ENCODE measurements around the gene SEC22B.
"Not testable (repeated sequence)": the region's sequence is repeated elsewhere in the genome, so short reads cannot be mapped to it uniquely, and the experiment has no call there.

Gene SEC22B

DNA sequence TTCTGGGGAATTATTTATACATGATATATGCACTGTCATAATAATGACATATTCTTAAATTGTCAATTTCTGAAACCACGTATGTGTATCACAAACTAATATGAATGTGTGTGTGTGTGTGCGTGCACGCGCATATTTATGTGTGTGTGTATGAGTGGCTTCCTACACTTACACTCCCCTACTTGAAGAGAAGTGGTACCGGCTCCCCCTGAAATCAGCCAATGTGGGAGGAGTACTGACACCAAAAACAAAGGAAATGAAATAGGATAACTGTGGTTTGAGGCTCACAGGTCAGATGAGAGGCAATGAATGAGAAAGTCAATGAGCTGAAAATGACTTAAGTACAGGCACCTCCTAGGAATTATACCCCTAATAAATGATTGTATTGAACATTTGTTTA lies 64.1 kb downstream of the SEC22B start:
- DNase-seq: not testable (repeated sequence)

DNA sequence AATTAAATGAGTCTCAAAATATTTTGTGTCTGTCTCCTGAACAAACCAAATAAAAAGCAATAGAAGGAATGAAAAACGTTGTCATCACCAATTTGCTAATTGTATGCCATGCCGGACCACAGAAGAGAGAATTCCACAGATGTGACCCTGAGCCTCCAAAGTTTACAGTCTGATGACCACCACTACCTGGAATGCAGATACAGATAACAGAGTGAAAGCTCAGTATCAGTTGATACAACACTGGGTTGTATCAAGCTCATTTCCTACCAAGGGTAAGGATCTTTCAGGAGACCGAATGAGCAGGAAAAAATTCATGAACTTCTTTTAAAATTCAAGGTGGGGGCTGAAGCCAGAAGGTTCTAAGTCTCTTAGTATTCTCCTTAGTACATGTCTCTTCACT lies 64.5 kb downstream of the SEC22B start:
- not testable (repeated sequence) for DNase-seq

DNA sequence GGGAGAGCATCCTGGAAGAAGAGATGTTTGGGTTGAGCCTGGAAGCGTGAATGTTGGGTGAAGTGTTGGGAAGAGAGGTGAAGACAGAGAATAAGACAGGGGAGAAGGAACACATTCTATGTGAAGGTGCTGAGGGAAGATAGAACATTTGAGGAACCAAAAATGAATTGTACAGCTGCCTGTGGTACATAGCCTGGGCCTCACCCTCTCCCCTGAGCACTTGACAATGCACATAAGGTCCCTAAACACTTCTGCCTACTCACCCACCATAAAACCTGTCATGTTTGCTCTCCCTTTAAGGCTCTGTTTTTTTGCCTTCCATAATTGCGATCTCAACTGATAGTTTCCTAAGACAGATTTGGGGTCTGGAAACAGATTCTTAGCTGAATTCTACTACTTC lies 65.3 kb downstream of the SEC22B start:
- DNase-seq: not testable (repeated sequence)

DNA sequence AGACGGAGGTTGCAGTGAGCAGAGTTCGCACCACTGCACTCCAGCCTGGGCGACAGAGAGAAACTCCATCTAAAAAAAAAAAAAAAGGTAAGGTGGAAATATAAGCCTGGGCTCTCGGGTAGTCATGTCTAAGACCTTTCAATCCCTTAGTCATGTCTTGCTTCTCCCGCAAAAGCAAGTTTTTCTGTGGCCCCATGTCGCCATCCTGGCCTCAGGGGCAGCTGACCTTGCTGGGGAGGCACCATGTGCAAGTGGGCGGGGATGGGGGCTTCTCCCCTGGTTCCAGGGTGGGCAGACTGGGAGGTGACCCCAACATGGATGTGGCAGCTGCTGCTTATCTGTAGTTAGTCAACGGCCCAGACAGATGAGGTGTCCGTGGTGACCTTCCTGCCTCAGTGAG lies 66.7 kb downstream of the SEC22B start:
- DNase-seq: not testable (repeated sequence)

DNA sequence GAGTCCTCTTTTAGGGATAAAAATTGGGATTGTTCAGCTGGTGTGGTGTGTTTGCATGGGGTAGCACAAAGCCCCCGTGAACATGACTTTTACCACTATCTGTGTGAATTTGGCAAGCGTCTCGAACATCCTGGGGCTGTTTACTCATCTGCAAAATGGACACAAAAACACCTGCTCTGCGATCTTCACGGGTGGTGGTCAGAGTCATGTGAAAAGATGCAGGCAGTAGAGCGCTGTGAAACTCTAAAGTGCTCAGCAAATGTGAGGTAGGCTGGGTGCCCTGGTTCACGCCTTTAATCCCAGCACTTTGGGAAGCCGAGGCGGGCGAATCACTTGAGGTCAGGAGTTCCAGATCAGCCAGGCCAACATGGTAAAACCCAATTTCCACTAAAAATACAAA lies 67.1 kb downstream of the SEC22B start:
- not testable (repeated sequence) for DNase-seq

DNA sequence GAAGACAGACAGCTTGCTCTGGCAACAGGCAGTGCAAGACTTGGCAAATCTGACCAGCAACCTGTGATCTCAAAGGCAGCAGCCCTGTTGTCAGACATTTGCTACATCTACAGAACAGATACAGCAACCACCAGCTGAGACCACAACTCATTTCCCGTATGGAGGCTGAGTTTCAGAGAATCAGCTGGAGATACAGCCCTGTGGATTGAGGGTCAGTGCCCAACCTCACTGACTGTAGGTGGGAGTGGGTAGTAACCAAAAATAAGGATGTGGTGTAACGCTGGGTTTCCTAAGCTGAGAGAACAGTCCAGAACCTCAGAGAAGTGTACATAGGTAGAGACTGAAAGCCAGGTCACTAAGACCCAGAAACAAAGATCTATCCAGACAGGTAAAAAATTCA lies 71.0 kb downstream of the SEC22B start:
- not testable (repeated sequence) for DNase-seq

DNA sequence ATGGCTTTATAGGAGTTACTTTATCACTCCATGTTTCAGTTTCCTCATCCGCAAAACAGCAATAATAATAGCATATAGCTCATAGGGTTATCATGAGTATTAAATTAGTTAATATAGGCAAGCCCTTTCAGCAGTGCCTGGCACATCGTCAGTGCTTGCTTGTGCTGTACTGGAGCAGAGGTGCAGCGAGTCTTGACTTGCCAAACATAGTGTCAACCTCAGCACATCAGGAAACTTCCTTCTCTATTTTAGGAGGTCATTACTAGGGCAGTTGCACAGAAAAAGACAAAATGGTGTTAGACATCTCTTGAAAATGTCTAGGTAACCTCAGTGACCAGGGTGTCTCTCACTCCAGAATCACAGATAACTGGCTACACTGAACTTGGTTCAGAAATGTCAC lies 72.6 kb downstream of the SEC22B start:
- DNase-seq: not testable (repeated sequence)

DNA sequence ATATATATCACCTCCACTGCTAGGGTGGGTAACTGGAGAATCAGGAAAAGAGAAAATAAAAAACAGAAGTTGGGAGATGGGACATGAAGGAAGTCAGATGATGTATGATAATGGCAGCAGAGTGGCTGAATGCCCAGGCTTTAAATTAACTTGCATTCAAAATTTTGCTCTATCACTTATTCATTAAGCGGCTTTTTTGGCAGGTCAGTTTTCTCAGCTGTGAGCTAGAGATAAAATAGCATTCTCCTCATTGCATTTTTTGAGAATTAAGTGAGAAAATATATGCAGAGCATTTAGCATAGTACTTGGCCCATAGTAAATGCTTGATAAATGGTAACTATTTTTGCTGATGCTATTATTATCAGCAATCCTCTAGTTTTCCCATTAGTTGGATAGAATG lies 74.7 kb downstream of the SEC22B start:
- DNase-seq: not testable (repeated sequence)
